Measurements from ENCODE around the gene CCL1.

DNA sequence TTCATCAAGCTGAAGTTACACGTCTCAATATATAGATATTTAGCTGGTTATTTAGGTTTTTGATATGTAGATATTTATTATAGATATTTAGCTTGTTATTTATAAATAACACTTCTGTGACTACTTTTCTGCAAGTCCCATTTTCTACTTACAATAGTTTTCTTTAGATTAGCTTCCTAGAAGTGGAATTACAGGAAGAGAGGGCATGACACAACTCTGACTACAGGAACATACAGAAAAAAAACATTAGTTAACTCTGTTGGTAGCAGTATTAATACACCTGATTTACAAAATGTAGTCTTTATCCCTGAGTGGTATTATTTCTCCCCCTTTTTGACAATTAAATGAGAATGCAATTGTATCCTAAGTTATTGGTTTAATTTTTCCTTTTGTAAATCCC lies 21.2 kb upstream of the CCL1 start:
- TF ChIP-seq, protein P1, sequence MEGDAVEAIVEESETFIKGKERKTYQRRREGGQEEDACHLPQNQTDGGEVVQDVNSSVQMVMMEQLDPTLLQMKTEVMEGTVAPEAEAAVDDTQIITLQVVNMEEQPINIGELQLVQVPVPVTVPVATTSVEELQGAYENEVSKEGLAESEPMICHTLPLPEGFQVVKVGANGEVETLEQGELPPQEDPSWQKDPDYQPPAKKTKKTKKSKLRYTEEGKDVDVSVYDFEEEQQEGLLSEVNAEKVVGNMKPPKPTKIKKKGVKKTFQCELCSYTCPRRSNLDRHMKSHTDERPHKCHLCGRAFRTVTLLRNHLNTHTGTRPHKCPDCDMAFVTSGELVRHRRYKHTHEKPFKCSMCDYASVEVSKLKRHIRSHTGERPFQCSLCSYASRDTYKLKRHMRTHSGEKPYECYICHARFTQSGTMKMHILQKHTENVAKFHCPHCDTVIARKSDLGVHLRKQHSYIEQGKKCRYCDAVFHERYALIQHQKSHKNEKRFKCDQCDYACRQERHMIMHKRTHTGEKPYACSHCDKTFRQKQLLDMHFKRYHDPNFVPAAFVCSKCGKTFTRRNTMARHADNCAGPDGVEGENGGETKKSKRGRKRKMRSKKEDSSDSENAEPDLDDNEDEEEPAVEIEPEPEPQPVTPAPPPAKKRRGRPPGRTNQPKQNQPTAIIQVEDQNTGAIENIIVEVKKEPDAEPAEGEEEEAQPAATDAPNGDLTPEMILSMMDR (IDR thresholded peaks at IDR 0.05; ENCODE audit: low read depth, low read length, poor library complexity, severe bottlenecking) = no peak
- TF ChIP-seq EZH2phosphoT487 (IDR thresholded peaks at IDR 0.05; ENCODE audit: borderline replicate concordance, low read length) = no peak
